AG09319 (cell line): ENCODE results near the gene ACER2.
A peak's percentile ranks its signal among the peaks of the same experiment; 100 is the strongest.

Source experiments
- DNase-seq: peaks from one replicate; pipeline ENCODE4 v3.0.0-alpha.2; 2010; ENCODE audit warnings: low read depth; ENCODE audit errors: extremely low read depth
- TF ChIP-seq, protein P1 (sequence below): IDR thresholded peaks from 2 replicates; pipeline ENCODE4 v1.5.1; 2011; ENCODE audit warnings: low read depth, mild to moderate bottlenecking, inconsistent platforms, low read length, moderate library complexity

ACER2 gene

DNA sequence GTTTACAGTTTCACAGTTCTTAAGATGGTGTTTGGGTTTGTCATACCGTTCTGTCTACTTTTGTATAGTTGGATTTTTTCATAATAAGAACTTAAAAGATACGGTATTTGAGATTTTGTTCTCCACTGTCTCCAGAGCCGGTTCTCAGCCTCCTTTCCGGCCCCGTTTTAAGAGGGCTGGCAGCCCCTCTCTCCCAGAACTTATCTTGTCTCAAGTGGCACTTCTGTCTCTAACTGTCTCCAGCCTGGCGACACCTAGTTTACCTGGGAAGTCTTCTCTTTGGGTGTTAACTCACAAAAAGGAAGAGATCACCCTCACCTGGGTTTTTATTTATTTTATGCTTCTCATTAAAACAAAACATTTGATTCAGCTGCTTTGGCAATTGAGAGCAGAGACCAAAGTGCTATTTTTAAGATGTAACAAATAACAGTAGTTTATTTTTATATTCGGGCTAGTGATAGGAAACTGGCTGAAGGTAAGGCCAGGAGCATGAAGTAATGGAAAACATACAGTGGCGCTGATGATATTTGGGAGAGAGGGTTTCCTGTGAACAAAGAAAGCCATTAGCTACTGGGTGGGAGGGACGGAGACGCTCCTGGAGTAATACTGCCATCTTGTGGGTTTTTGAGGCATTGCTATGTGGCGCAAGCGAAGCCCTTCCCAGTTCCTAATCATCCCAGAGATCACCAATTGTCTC lies 48.3 kb downstream of the ACER2 start:
- TF ChIP-seq, protein P1, sequence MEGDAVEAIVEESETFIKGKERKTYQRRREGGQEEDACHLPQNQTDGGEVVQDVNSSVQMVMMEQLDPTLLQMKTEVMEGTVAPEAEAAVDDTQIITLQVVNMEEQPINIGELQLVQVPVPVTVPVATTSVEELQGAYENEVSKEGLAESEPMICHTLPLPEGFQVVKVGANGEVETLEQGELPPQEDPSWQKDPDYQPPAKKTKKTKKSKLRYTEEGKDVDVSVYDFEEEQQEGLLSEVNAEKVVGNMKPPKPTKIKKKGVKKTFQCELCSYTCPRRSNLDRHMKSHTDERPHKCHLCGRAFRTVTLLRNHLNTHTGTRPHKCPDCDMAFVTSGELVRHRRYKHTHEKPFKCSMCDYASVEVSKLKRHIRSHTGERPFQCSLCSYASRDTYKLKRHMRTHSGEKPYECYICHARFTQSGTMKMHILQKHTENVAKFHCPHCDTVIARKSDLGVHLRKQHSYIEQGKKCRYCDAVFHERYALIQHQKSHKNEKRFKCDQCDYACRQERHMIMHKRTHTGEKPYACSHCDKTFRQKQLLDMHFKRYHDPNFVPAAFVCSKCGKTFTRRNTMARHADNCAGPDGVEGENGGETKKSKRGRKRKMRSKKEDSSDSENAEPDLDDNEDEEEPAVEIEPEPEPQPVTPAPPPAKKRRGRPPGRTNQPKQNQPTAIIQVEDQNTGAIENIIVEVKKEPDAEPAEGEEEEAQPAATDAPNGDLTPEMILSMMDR = peak; percentile 94

DNA sequence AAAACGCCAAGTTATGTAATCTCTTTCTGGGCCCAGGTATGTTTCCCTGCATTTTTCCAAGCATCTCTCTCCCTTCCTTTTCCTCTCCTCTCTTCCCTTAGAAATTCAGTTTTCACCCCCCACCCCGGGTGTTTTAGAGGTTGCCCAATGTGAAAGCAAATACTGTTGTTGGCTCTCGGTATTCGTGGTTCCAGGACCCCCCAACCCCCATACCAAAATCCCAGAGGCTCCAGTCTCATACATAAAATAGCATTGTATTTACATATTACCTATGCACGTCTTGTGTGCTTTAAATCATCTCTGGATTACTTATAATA lies 48.8 kb downstream of the ACER2 start:
- TF ChIP-seq, protein P1 = no peak
- DNase-seq = no peak

More for the DNA sequence above, 48.3 kb downstream of the ACER2 start:
- DNase-seq = peak; percentile 39

DNA sequence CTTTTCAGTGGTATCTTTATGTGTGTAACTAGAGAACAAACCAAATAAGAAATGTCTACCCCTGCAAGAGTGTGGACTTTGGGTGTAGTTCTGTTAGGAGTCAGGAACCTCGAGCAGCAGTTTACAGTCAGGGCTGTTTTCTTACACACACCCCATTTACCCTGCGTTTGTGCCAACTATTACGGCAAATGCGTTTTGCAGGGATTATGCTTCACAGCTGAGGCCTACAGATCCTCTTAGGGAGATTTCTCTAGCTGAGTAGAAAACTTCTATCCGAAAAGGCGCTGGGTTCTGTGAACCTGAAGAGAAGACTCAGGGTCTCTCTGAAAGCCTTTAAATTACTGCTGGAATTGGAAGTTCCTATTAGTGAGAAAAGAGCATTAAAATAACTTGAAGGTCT lies 51.4 kb downstream of the ACER2 start:
- no peak for DNase-seq
- TF ChIP-seq, protein P1 = no peak

DNA sequence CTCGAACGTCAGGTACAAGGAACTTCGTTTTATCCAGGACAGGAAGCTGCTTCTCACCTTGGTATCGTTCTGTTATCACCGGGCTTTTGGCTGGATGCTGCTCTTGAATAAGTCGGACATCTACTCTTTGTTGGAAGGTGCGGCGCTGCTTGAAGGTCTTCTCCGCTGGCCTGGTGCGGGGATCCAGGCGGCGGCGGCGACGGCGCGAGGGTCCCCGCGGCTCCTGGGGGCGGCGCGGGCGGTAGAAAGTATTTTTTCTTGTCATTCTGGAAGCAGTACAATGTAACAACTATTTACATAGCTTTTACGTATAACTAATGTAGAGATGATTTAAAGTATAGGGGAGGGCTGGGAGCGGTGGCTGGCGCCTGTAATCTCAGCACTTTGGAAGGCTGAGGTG lies 52.3 kb downstream of the ACER2 start:
- DNase-seq = no peak
- TF ChIP-seq, protein P1 = no peak

DNA sequence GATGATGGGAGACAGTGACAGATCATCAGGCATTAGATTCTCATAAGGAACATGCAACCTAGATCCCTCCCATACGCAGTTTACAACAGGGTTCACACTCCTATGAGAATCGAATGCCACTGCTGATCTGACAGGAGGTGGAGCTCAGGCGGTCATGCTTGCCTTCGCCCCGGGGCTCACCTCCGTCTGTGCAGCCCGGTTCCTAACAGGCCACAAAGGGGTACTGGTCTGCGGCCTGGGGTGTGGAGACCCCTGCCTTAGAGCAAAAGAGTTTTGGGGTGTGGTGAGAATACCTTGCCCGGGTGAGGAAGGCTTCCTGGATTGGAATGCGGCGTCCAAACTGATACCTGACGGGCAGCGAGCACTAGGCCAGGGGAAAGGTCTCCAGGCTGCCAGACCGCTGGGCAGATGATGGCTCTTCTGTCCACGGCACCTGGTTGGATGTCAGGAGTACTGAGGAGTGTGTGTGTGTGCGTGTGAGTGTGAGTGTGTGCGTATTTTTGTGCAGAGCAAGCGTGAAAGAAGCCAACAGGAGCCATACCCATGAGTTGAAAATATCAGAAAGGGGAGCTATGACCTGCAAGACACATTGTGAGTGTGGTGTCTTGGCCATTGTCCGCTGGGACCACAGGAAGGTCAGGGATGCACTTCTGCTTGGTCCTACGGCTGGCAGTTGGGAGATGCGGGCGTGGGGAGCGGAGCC lies 55.4 kb downstream of the ACER2 start:
- DNase-seq = no peak
- TF ChIP-seq, protein P1 = no peak

DNA sequence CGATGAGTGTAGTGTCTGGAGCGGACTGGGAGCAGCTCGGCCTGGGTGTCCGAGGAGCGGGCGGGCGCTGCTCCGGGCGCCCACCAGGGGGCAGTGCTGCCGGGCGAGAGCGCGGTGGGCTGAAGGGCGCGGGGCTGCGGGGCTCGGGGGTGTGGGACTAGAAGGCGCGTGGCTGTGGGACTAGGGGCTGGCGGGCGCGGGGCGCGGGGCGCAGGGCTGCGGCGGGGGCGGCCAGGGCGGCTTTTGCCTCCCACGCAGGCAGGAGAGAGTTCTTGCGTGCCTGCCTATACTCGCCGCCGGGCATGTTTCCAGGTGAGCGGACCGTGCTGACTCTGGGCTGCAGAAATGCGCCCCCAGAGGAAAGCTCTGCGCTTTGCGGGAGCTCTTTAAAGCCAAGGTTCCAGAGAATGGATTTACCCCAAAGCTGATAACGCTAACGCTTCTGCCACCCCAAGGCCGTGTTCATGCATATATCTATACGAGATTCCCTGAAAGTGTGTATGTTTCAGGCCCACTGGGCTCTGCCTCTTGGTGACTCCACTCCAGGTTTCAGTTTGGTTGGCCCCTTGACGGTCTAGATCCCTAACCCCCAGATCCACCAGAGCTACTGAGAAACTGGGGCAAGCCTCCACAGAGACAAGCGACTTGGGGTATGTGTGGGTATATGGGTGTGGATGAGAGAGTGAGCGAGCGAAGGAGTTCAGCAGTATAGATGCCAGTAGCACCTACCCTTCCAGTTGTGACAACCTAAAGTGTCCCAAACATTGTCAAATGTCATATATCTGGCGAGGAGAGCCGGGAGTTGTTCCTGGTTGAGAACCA lies 56.2 kb downstream of the ACER2 start:
- TF ChIP-seq, protein P1 = peak; percentile 41
- peak; percentile 57 for DNase-seq
